HTR-8/SVneo (cell line): Measurements from ENCODE around the gene LRIG1.

ENCODE experiments used
- DNase-seq: peaks from one replicate; pipeline ENCODE4 v3.0.0; 2011; ENCODE audit warnings: low spot score, mixed read lengths; ENCODE audit not compliant: insufficient read length
- FAIRE-seq: peaks from 2 replicates; lab custom pipeline; 2011; peaks lifted over from hg19 to GRCh38; lab: Jason Lieb, UNC

Gene LRIG1

DNA sequence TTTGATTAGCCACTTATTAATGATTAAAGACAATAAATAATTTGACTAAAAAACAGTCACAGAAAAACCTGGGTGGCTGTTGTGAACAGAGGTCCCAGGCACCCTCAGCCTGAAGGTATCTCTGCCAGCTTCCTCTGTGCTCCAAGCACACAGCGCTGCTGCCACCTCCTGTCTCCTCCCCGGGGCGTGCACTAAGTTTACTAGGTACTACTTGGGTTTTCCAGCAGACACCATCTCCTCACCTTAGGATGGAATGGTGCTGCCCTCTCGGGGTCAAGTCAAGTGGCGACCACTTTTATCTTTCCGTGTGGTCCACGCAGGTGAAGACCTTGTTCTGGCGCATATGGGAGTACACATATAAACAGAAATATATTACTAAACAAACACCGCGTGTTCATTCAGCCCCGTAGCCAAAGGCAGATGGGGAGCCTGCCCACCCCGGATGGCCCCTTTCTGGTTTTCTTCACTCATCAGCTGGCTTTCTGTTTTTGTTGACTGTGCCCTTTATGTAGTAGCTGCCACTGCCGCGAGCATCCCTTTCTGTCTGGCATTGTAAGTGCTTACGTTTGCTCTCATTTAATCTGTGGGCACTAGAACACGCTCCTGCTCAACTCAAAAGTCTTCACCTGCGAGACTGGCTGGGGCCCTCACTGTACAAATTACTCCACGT is 128.0 kb downstream of the LRIG1 start:
- FAIRE-seq (no peak), DNase-seq (peak; percentile 32)

DNA sequence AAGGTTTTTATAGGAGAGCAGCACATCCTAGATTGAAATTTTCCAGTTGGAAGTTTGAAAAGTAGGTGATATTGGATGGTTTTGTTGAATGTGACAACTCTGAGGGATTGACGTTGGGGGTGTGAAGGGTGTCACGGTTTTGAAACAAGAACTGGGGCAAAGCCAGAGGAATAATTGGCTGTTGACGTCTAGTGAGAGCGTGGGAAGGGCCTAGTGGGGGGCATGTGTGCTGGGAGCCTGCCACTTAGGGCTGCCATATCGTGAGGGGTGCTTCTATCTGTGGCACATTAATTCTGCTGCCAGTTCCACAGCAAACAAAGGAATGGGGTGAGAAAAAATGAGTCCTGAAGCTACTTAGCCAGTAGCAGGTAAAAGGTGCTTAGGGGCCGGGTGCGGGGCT is 129.4 kb downstream of the LRIG1 start:
- DNase-seq (no peak), FAIRE-seq (no peak)

DNA sequence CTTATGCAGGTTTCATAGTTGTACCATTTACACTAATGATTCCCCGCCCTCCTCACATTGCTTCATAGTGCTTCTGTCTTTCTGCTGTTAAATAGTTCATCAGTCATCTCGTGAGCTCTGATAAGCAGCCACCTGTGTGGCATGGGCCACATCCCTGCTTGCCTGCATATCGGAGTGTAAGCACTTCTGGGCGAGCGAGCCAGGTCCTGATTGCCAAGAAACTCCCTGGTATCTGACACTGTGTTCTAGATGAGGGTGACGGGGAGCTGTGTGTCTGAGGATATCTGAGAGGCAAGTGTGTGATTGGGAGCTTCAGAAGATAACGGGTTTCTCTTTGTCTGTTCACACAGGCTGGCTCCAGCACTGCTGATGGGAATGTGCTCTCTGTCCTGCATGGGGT is 130.6 kb downstream of the LRIG1 start:
- FAIRE-seq (no peak), DNase-seq (no peak)

DNA sequence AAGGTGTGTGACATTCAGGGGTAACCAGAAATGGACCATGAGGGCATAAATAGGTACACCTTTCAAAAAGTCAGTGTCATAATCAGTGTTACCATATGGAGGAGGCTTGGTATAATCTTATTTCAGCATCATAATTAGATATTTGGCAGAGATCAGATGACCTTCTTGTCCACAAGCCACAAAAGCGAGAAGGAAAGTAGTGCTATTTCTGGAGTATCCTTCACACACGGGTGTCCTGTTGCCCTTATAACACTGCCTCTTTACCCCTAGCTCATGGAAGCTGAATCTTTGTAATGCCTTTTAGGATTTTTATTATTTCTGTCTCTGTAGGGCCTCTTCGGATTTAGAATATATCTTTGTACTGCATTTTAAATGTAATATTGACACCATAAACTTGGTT is 132.8 kb downstream of the LRIG1 start:
- DNase-seq (no peak), FAIRE-seq (no peak)

DNA sequence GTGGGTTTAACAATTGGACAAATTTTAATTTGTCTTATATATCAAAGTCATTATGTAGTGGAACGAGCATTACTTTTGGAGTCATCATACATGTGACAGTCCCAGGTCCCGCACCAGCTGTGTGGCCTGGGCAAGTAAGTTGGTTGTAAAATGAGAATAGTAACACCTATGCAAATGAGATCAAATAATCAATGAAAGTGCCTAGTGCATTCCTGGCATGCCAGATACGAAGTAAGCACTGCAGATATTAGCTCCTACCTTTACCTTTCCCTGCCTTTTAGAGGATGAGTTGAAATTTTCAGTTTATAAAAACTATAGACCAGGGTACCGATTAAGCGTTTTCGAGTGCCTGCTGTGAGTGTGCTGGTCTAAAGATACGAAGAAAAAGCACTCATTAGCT is 134.1 kb downstream of the LRIG1 start:
- no peak for FAIRE-seq
- DNase-seq, result no peak

DNA sequence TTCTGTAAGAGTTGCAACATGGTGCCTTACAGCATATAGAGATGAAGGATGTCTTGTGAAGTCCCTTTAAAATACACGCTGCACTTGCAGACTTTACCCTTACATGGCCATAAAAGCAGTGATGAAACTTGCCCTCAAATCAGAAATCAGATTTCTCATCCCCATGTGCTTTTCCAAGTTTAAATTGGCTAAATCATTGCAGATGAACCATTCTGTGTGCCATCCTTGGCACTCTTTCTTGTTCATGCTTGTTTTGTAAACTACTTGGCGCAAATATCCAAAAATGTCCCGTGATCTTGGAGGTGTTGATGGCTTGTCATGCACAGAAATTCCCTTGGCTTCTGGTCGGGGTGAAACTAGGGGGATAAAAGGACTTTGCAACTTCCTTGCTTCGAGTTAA is 135.7 kb downstream of the LRIG1 start:
- no peak for FAIRE-seq
- no peak for DNase-seq

DNA sequence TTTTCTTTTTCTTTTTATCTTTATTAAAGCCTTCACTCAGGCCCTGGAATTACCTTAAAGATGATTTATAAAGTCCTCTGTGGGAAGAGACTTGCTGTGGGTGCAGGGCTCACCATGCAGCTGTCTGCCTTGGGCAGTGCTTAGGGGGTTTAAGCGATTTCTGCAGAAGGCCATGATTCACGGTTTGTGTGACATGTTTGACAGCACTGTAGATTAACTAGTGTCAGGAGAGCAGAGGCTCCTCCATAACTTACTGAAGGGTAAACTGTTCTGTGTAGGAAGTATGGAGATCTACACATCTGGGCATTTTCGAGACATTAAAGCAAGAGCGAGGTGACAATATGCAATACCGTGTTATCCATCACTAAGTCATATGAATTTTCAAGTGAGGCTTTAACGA is 137.7 kb downstream of the LRIG1 start:
- peak; percentile 10 for DNase-seq
- no peak for FAIRE-seq

DNA sequence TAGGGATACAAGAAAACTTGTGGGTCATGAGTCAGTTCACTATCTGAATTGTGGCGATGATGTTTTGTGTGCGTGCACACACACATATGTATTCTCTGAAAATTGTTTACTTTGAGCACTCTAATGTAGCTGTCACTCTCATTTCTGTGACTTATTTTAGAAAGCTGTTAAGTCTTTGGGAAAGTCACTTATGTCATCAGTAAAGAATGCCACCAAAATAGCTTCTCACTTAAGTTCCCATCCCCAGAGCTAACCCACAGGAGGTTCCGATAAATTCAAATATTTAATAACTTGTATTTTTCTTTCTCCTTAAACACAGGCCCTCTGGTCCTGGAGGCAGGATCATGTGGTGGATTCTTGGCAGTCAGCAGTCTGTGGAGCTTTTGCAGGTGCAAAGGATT is 138.3 kb downstream of the LRIG1 start:
- FAIRE-seq (no peak), DNase-seq (peak; percentile 22)

DNA sequence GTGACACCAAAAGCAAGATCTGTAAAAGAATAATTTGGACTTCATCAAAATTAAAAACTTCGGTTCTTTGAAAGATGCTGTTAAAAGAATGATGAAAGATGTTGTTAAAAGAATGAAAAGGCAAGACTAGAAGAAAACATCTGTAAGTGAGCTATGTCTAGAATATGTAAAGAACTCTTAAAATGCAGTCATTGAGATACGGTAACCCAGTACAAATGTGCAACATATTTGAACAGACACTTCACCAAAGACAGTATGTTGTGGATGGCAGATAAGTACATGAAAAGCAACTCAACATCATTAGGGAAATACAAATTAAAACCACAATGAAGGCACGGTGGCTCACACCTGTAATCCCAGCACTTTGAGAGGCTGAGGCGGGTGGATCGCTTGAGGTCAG is 139.5 kb downstream of the LRIG1 start:
- FAIRE-seq, result no peak

DNA sequence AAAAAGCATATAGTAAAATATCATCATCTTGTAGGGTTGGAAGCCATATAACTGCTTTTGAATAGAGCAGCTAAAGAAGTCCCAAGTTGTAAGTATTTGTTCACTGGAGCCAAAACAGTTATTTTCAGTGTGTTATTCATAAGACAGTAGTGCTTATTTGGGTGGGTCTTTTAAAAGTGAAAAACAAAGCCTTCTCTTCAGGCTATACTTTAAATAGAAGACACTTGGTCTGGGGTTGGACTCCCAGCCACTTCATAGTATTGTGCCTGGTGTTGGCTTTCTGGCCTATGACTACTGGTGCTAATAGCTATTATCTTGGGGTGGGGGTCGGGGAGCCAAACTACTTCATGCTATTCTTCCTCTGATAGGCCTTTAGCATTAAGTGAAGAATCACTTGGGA is 144.8 kb downstream of the LRIG1 start:
- FAIRE-seq, result no peak
- no peak for DNase-seq

More for the DNA sequence above, 139.5 kb downstream of the LRIG1 start:
- no peak for DNase-seq

DNA sequence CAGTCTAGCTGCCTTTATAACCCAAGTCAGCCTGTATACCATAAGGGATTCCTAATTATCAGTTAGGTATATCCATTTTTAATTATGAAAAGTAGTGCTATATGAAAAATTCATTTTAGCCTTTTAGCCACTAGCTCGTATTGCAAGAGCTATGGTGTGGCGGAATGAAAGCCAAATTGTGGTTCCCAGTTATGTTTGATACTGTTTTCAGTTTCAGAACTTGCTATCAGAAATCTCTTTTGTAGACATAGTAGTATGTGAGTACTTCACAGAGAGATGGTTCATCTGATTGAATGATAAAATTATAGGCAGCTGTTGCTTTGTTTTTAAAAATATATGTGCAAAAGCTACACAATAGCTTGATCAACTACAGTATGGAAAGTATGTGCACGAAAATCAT is 145.4 kb downstream of the LRIG1 start:
- DNase-seq, result no peak
- FAIRE-seq, result no peak

DNA sequence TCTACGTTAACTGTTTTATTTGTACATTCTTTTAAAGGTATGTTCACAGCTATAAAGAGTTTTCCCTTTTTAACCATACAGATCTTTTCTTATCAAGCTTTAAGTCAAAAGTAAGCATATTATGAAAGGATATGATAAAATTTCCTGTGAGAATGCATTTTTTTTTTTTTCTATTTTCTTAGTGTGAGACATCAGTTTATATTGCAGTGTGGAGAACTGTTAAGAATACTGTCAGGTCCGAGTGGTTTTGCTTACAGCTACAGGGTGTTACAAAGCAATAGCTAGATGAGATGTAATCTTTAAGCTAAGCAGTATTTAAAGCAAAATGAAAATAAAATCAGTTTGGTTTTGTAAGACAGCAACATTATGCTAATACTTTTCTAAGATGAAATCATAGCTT is 146.8 kb downstream of the LRIG1 start:
- no peak for FAIRE-seq
- DNase-seq, result no peak

DNA sequence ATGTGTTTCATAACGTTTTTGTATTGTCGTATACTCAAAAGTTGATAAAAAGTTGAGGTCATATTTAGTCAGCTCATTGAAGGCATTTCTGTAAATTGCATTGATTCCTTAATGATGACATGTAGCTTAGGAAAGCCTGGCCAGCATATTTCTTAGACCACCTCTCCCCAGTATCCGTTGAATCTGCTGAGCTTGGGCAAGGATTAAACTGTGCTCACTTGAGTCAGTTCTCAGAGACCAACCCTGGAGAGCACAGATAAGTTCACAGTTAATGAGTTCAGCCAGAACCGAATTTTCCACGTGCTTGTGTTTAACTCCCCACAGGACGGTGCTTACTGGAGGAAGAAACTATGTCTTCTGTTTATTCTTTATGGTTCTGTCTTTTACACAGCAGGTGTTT is 147.3 kb downstream of the LRIG1 start:
- FAIRE-seq (no peak), DNase-seq (no peak)

DNA sequence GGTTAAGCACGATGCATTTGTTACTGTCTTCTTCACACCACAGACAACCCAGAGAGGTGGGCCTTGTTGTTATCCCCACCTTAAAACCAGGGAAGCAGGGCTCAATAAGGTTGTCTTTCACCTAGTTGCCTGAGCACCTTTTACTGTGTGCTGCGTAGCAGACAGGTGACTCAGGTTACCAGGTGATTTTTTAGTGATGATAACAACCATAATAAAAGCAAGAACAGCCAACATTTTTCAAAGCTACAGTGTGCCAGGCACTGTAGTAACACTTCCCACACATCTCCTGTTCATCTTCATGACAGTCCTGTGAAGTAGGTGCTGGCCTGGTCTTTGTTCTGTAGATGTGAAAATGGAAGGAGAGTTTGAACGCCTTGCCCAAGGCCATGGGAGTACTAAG is 147.8 kb downstream of the LRIG1 start:
- FAIRE-seq, result no peak
- no peak for DNase-seq

DNA sequence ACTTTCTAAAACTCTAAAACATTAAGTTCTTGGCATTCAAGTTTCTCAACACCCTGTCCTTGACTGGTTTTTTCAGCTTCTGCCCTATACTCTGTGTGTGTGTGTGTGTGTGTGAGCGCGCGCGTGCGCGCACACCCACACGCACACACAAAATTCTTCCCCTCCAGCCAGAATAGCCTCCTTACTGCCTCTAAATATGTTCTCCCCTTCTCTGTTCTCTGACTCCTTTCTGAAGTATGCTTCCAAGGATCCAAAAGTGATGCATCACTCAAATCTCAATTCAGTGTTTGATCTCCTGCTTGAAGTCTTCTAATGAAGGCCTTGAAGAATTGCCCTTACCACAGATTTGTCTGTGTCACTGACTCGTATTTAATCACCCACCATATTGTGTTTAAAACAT is 150.2 kb downstream of the LRIG1 start:
- FAIRE-seq (no peak), DNase-seq (no peak)

DNA sequence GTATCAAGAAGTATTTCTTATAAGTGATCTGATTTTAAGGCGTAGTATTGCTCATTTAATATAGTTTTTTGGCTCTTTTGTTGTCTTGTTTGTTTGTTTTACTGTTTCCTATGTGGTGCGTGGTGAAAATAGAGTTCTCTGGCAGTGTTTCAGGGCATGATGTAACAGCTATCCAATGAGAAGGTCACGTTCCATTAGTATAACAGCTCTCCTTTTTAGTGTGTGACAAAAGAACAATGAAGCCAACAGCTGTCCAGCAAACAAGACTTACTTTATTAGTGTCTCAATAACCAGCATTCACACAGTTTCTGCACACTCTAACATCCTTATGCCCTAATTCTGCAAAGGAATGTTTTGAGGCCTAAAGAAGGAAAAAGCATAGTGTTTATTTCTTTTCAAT is 152.1 kb downstream of the LRIG1 start:
- DNase-seq, result no peak
- FAIRE-seq, result no peak

DNA sequence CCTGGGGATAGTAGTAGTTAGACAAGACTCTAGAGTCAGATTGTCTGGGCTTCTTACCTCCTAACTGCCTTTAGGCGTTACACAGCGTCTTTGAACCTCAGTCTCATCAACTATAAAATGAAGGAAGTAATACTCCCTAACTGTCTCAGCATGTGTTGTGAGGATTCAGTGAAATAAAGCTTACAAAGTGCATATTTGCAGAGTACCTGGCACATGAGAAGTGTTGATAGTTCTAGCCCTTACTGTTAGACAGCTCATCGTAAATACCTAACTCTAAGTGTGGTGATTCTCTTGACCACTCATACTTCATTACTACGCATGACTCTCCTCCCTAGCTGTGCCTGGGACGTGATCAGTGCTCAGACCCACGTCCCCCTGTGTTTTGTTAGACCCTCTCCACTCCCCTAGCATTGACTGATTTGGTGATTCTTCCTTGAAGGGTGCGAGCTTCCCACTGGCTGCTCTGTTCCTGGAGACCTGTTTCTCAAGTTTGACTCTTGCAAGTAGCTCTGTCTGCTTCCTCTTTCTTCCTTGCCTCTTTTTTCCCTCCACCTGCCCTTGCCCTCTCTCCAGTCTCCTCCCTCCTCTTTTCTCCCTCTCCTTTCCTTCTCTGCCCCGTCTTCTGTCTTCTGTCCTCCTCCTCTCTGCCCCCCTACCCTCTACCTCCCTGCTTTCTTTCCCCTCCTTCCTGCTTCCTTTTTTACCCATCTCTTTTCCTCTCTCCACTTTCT is 155.8 kb downstream of the LRIG1 start:
- no peak for FAIRE-seq
- DNase-seq, result no peak

DNA sequence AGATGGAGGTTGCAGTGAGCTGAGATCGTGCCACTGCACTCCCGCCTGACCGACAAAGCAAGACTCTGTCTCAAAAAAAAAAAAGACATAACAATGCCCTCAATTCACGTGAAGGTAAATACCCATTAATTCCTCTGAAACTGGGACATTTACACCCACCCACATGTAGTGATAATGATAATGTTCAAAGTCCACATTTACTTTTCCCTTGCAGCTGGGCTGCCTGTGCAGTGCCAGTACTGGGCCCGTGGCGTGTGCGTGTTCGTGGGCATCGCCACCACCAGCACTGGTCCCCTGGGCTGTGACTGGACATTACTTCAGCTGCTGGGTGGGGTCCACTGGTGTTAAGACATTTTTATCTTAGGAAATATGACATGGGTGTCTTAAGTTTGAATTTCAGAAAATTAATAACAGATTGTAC is 156.4 kb downstream of the LRIG1 start:
- DNase-seq, result no peak
- FAIRE-seq, result no peak

DNA sequence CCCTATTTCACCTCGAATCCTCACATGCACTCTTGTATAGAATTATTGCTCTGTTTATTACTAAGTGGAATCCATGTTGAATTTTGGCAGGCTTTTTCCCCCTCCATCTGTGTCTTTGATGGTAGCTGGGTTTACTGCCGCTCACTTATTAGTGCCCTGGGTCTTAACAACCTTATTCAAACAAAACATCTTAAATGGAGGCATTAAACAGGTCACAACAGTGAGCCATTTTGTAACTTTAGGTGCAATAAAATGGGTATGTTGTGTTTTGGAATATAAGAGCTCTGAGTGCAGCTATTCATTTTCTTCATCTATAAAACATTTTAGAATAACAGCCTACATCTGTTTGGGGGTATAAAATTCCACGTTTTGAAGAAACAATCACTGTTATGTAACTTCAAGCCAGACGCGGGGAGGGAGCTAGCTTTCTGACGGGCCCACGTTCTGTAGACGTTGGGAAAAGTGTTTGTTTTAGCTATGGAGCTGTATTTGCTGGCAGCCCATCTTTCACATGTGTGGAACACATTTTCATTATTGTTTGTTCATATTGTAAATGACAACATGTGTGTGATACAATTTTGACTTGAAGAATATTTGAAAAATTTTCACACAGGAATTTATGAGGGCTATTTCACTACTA is 158.0 kb downstream of the LRIG1 start:
- no peak for FAIRE-seq

DNA sequence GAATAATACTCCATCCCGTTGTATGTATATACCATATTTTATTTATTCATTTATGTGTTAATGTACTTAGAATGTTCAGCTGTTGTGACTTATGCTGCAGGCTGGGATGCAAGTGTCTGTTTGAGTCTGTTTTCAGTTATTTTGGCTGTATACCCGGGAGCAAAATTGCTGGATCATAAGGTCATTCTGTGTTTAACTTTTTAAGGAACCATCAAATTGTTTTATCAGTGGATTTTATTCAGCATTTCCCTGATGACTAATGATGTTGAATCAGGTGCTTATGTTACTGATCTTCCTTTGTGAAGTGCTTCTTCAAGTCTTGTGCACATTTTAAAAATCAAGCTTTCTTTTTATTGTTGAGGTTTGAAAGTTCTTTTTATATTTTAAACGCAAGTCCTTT is 161.9 kb downstream of the LRIG1 start:
- DNase-seq, result no peak
- FAIRE-seq, result no peak

More for the DNA sequence above, 158.0 kb downstream of the LRIG1 start:
- no peak for DNase-seq

DNA sequence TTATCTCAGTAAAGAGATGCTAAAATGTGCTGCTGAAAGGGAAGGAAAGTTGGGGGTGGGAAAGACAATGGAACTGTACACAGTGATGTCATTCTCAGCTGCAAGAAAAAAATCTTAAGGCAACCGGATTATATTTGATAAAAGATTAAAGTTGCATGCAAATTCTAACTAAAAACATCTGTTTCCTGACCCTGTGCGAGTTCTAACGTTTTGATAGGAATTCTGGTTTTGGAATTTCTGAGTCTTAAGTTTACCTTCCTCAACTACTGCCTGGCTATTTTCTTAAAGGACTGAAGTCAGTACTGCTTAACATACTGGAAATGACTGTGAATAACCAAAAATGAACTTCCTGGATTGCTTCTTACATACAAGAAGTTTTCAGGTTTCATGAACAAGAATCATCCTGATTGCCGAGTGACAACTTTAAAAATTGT is 164.5 kb downstream of the LRIG1 start:
- DNase-seq (no peak), FAIRE-seq (no peak)
